D721Med (cell line): ENCODE results near the gene KCNG4.
"Not testable (repeated sequence)": the region's sequence is repeated elsewhere in the genome, so short reads cannot be mapped to it uniquely, and the experiment has no call there.

Experiments used
- DNase-seq: peaks from one replicate; pipeline ENCODE4 v3.0.0; 2011; ENCODE audit warnings: low spot score; ENCODE audit not compliant: insufficient read length
- FAIRE-seq: peaks from 2 replicates; lab custom pipeline; 2011; peaks lifted over from hg19 to GRCh38; lab: Jason Lieb, UNC
- CTCF ChIP-seq: IDR thresholded peaks from 2 replicates; pipeline ENCODE4 v1.5.1; 2012; ENCODE audit warnings: mild to moderate bottlenecking, control low read depth; ENCODE audit not compliant: insufficient read depth; ENCODE audit errors: missing control alignments

Gene KCNG4

GRCh38 chr16:84212631-84213030 lies 27.2 kb downstream of the KCNG4 start:
- no peak for FAIRE-seq
- no peak for TF ChIP-seq CTCF

GRCh38 chr16:84212154-84212553 lies 27.7 kb downstream of the KCNG4 start:
- TF ChIP-seq CTCF, result no peak
- no peak for FAIRE-seq
- no peak for DNase-seq

More at GRCh38 chr16:84212631-84213030, 27.2 kb downstream of the KCNG4 start:
- DNase-seq, result no peak

GRCh38 chr16:84209989-84210388 lies 29.8 kb downstream of the KCNG4 start:
- DNase-seq (no peak), FAIRE-seq (no peak)
- no peak for TF ChIP-seq CTCF

- DNase-seq (no peak), FAIRE-seq (no peak)
- TF ChIP-seq CTCF, result no peak
Observed at GRCh38 chr16:84207879-84208278, 31.9 kb downstream of the KCNG4 start.

GRCh38 chr16:84207251-84207650 lies 32.6 kb downstream of the KCNG4 start:
- TF ChIP-seq CTCF, result no peak
- DNase-seq, result no peak
- FAIRE-seq, result no peak

GRCh38 chr16:84205976-84206691 lies 33.7 kb downstream of the KCNG4 start:
- no peak for TF ChIP-seq CTCF
- DNase-seq (no peak), FAIRE-seq (no peak)

- not testable (repeated sequence) for DNase-seq, FAIRE-seq
Observed at GRCh38 chr16:84205123-84205522, 34.7 kb downstream of the KCNG4 start.

GRCh38 chr16:84204551-84204950 lies 35.3 kb downstream of the KCNG4 start:
- not testable (repeated sequence) for DNase-seq, FAIRE-seq
